Suprapubic skin (tissue), 4 donors: ENCODE measurements around the gene SHQ1.

Source experiments
- EP300 ChIP-seq: sonication (generic); formaldehyde crosslinking; IDR thresholded peaks from one replicate; pipeline ENCODE4 v1.6.1; 2017; ENCODE audit warnings: antibody characterized with exemption
- POLR2AphosphoS5 ChIP-seq, 3 donors: sonication (generic); formaldehyde crosslinking; IDR thresholded peaks; one replicate each; pipeline ENCODE4 v1.6.1; 2017; ENCODE audit warnings: antibody characterized with exemption in 3 of 3
- TF ChIP-seq, protein P1 (sequence below), 2 donors: fragments of 200-600 bp in 1 of 2; fragments of 450-650 bp in 1 of 2; sonication (generic) in 1 of 2; IDR thresholded peaks; one replicate each; pipeline ENCODE4 v1.5.1; 2016 to 2019; ENCODE audit warnings: antibody characterized with exemption in 2 of 2, mild to moderate bottlenecking in 1 of 2, moderate library complexity in 1 of 2

DNA sequence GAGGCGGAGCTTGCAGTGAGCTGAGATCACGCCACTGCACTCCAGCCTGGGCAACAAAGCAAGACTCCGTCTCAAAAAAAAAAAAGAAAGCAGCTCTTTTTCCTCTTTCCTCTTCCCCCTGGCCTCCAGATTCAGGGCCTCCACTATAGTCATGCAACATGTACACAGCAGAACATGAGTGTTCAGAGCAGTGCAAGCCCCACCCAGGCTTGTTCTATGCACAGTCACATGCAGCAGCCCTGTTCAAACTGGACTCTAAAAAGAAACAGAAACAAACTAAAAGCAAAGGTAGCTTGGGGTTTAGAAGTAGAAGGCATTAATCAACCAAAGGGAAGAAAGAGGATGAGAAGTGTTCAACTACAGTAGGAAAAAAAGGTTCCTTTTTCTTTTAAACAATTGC lies 11.8 kb downstream of the SHQ1 start:
- TF ChIP-seq, protein P1, sequence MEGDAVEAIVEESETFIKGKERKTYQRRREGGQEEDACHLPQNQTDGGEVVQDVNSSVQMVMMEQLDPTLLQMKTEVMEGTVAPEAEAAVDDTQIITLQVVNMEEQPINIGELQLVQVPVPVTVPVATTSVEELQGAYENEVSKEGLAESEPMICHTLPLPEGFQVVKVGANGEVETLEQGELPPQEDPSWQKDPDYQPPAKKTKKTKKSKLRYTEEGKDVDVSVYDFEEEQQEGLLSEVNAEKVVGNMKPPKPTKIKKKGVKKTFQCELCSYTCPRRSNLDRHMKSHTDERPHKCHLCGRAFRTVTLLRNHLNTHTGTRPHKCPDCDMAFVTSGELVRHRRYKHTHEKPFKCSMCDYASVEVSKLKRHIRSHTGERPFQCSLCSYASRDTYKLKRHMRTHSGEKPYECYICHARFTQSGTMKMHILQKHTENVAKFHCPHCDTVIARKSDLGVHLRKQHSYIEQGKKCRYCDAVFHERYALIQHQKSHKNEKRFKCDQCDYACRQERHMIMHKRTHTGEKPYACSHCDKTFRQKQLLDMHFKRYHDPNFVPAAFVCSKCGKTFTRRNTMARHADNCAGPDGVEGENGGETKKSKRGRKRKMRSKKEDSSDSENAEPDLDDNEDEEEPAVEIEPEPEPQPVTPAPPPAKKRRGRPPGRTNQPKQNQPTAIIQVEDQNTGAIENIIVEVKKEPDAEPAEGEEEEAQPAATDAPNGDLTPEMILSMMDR (IDR thresholded peaks at IDR 0.05), result no peak
- TF ChIP-seq POLR2AphosphoS5 (IDR thresholded peaks at IDR 0.05) (no peak), EP300 (no peak)
